Measurements from ENCODE around the gene BMERB1.

- no peak for TF ChIP-seq CTCF (IDR thresholded peaks at IDR 0.05; ENCODE audit: low read depth, low read length)
- no peak for TF ChIP-seq POLR2A (IDR thresholded peaks at IDR 0.05; ENCODE audit: extremely low read depth, insufficient read length)
Measured at GRCh38 chr16:15606518-15607220, 172.3 kb downstream of the BMERB1 start.

Measured in NB4 (cell line).